Measurements from ENCODE around the gene INTS12. TPM values are rescaled to one million over a fixed set of nuclear protein-coding genes. Genes with fewer than 3 reads are reported as not detected.

The INTS12 gene
- total RNA-seq, 4 donors from 2014 or later: 5.9 to 58.2 (median 19.8) TPM

DNA sequence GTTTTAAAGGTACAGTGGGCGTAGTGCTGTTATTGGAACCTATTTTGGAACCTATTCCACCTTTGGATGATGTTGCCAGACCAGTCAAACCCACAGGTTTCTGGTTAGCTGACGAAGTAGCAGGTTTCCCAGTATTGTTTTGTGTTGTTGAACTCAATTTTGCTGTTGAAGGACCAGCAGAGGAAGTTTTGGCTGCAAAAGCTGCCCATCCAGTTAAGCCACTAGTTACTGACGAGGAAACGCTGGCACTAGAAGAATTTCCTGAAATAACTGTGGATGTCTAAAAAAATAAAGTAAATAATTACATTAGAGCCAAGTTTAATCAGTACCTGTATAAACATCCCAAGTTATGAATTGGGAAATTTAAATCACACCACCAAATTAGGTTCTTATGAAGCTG, 25.5 kb downstream of the INTS12 start:
- no peak overlapping the region for H3K27ac ChIP-seq
- intact Hi-C loops (cut with DNase I; ENCODE audit: low total_unique reads): no loop called here
- DNase-seq: no peak
- TF ChIP-seq, protein P1, sequence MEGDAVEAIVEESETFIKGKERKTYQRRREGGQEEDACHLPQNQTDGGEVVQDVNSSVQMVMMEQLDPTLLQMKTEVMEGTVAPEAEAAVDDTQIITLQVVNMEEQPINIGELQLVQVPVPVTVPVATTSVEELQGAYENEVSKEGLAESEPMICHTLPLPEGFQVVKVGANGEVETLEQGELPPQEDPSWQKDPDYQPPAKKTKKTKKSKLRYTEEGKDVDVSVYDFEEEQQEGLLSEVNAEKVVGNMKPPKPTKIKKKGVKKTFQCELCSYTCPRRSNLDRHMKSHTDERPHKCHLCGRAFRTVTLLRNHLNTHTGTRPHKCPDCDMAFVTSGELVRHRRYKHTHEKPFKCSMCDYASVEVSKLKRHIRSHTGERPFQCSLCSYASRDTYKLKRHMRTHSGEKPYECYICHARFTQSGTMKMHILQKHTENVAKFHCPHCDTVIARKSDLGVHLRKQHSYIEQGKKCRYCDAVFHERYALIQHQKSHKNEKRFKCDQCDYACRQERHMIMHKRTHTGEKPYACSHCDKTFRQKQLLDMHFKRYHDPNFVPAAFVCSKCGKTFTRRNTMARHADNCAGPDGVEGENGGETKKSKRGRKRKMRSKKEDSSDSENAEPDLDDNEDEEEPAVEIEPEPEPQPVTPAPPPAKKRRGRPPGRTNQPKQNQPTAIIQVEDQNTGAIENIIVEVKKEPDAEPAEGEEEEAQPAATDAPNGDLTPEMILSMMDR (IDR thresholded peaks at IDR 0.05): no peak
- no peak for TF ChIP-seq POLR2A (IDR thresholded peaks at IDR 0.05)
- no peaks in the 10 kb centered on the region for H3K4me1 ChIP-seq
- no peak overlapping the region for H3K4me3 ChIP-seq
- no peaks in the 10 kb centered on the region for H3K36me3 ChIP-seq
- no peaks in the 10 kb centered on the region for H3K27me3 ChIP-seq
- no peaks in the 10 kb centered on the region for H3K9me3 ChIP-seq

GRCh38 chr4:105679186-105679585, 29.3 kb downstream of the INTS12 start:
- Histone ChIP-seq H3K4me3 (no peak overlapping the region), H3K27ac (no peak overlapping the region), H3K4me1 (no peaks in the 10 kb centered on the region), H3K9me3 (no peaks in the 10 kb centered on the region), H3K27me3 (no peaks in the 10 kb centered on the region), H3K36me3 (no peaks in the 10 kb centered on the region)
- TF ChIP-seq POLR2A (IDR thresholded peaks at IDR 0.05): no peak
- TF ChIP-seq, protein P1 (IDR thresholded peaks at IDR 0.05): no peak
- intact Hi-C loops (cut with DNase I; ENCODE audit: low total_unique reads): no loop called here
- DNase-seq: no peak

GRCh38 chr4:105677709-105678108, 30.8 kb downstream of the INTS12 start:
- intact Hi-C loops (cut with DNase I; ENCODE audit: low total_unique reads): no loop called here
- DNase-seq: no peak
- no peak overlapping the region for H3K27ac ChIP-seq
- H3K36me3 ChIP-seq: no peaks in the 10 kb centered on the region
- H3K27me3 ChIP-seq: no peaks in the 10 kb centered on the region
- no peaks in the 10 kb centered on the region for H3K9me3 ChIP-seq
- TF ChIP-seq POLR2A (IDR thresholded peaks at IDR 0.05): no peak
- TF ChIP-seq, protein P1 (IDR thresholded peaks at IDR 0.05): no peak
- no peak overlapping the region for H3K4me3 ChIP-seq
- no peaks in the 10 kb centered on the region for H3K4me1 ChIP-seq

DNA sequence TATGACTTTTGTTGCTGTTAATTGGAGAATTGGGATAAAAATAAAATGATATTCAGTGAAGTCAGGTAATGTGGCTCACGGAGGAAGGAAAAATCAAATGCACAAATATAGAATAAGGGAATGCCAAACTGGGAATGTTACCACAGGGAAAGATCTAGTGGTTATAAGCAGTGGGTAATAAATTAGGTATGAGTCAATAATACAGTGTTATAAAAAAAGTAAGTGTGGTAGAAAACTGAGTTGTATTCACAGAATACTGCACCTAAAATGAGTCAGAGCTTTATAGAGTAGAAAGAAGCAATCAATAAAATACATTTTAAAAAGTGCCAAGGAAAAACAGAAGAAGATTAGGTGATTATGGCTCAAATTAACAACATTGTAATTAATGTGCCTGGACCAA, 34.5 kb downstream of the INTS12 start:
- intact Hi-C loops (cut with DNase I; ENCODE audit: low total_unique reads): no loop called here
- H3K36me3 ChIP-seq: no peaks in the 10 kb centered on the region
- no peaks in the 10 kb centered on the region for H3K27me3 ChIP-seq
- no peaks in the 10 kb centered on the region for H3K9me3 ChIP-seq
- no peaks in the 10 kb centered on the region for H3K4me1 ChIP-seq
- TF ChIP-seq, protein P1 (IDR thresholded peaks at IDR 0.05): no peak
- TF ChIP-seq POLR2A (IDR thresholded peaks at IDR 0.05): no peak
- no peak for DNase-seq
- H3K4me3 ChIP-seq: no peak overlapping the region
- H3K27ac ChIP-seq: no peak overlapping the region

GRCh38 chr4:105671301-105671700, 37.2 kb downstream of the INTS12 start:
- Histone ChIP-seq H3K36me3 (no peaks in the 10 kb centered on the region), H3K27ac (no peak overlapping the region), H3K9me3 (no peaks in the 10 kb centered on the region), H3K4me3 (no peak overlapping the region), H3K4me1 (no peaks in the 10 kb centered on the region), H3K27me3 (no peaks in the 10 kb centered on the region)
- intact Hi-C loops (cut with DNase I; ENCODE audit: low total_unique reads): no loop called here
- TF ChIP-seq, protein P1 (IDR thresholded peaks at IDR 0.05): no peak
- no peak for TF ChIP-seq POLR2A (IDR thresholded peaks at IDR 0.05)
- no peak for DNase-seq

Data from uterus (tissue), 4 donors.